ENCODE measurements around the gene GM2A.
"Not testable (repeated sequence)": the region's sequence is repeated elsewhere in the genome, so short reads cannot be mapped to it uniquely, and the experiment has no call there.

Gene GM2A

GRCh38 chr5:151288180-151288579 lies 35.2 kb downstream of the GM2A start:
- no peak for DNase-seq (ENCODE audit: low read depth in 2 of 2)

GRCh38 chr5:151293624-151294023 lies 40.6 kb downstream of the GM2A start:
- no peak for DNase-seq (ENCODE audit: low read depth in 2 of 2)

- no peak for DNase-seq (ENCODE audit: low read depth in 2 of 2)
Observed at GRCh38 chr5:151295138-151295537, 42.2 kb downstream of the GM2A start.

- DNase-seq (ENCODE audit: low read depth in 2 of 2) = no peak
Observed at GRCh38 chr5:151295791-151296477, 42.9 kb downstream of the GM2A start.

GRCh38 chr5:151296478-151296830 lies 43.5 kb downstream of the GM2A start:
- DNase-seq (ENCODE audit: low read depth in 2 of 2) = no peak

GRCh38 chr5:151296974-151297373 lies 44.0 kb downstream of the GM2A start:
- no peak for DNase-seq (ENCODE audit: low read depth in 2 of 2)

- no peak for DNase-seq (ENCODE audit: low read depth in 2 of 2)
Observed at GRCh38 chr5:151298063-151298855, 45.3 kb downstream of the GM2A start.

GRCh38 chr5:151303666-151304065 lies 50.7 kb downstream of the GM2A start, which contains the start of gene SLC36A3:
Gene SLC36A3 (minus strand): TSS chr5:151303766. CDS start chr5:151303354, 412 bp downstream.
- no peak for DNase-seq (ENCODE audit: low read depth in 2 of 2)

GRCh38 chr5:151309266-151309665 lies 56.3 kb downstream of the GM2A start:
- DNase-seq (ENCODE audit: low read depth in 2 of 2) = not testable (repeated sequence)

GRCh38 chr5:151309821-151310220 lies 56.8 kb downstream of the GM2A start:
- DNase-seq (ENCODE audit: low read depth in 2 of 2) = not testable (repeated sequence)

GRCh38 chr5:151310932-151311331 lies 57.9 kb downstream of the GM2A start:
- no peak for DNase-seq (ENCODE audit: low read depth in 2 of 2)

- DNase-seq (ENCODE audit: low read depth in 2 of 2) = no peak
Observed at GRCh38 chr5:151312756-151313324, 59.9 kb downstream of the GM2A start.

GRCh38 chr5:151313357-151313756 lies 60.4 kb downstream of the GM2A start:
- DNase-seq (ENCODE audit: low read depth in 2 of 2) = no peak

GRCh38 chr5:151315998-151316597 lies 63.1 kb downstream of the GM2A start:
- peak in 1 of 2 experiments; percentile 51 for DNase-seq (ENCODE audit: low read depth in 2 of 2)

- no peak for DNase-seq (ENCODE audit: low read depth in 2 of 2)
Observed at GRCh38 chr5:151317871-151318270, 64.9 kb downstream of the GM2A start.

- DNase-seq (ENCODE audit: low read depth in 2 of 2) = no peak
Observed at GRCh38 chr5:151318850-151319732, 66.1 kb downstream of the GM2A start.
